NCI-H69 (cell line): Measurements from ENCODE around the gene MAN1A1.
A peak's percentile ranks its signal among the peaks of the same experiment; 100 is the strongest.

Experiments
- DNase-seq: peaks from one replicate; lab custom pipeline; 2025; lab: John Stamatoyannopoulos, UW

Gene MAN1A1

DNA sequence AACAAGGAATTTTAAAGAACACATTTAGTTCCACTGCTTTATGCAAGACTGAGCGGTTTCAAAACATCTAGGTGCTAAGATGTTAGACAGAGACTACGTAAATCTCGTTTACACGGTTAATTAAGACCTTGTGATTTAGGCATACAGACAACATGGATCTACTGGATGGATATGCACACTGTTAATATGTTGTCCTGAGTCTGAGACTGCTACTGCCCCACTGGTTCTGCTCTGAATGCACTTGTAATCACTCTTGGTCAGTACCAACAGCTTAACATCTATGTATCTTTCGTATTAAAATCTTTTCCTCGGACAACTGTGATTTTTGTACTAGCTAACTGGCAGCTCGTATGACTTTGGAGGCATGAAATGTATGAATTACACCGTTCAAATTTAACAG, 3.1 kb downstream of the MAN1A1 start:
- DNase-seq, result peak; percentile 35

GRCh38 chr6:119345114-119345513, 4.4 kb downstream of the MAN1A1 start:
- DNase-seq, result no peak

DNA sequence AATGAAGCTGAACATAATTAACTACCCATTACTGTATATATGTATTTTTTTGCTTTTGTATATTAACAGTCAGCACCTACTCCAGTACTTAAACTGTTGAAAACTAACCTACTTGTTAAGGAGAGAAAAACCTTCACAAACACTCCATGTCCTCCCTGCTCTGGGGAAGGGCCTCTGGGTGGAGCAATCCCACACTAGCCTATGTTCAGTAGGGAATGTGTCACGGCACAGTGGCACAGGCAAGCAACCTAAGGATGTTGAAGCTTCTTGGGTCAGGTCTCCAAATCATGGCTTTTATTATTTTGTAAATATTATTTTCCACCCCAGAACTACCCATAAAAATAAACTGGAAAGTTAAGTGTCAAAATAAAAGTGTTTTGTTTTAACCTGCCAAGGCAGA, 5.3 kb downstream of the MAN1A1 start:
- DNase-seq, result peak; percentile 32

DNA sequence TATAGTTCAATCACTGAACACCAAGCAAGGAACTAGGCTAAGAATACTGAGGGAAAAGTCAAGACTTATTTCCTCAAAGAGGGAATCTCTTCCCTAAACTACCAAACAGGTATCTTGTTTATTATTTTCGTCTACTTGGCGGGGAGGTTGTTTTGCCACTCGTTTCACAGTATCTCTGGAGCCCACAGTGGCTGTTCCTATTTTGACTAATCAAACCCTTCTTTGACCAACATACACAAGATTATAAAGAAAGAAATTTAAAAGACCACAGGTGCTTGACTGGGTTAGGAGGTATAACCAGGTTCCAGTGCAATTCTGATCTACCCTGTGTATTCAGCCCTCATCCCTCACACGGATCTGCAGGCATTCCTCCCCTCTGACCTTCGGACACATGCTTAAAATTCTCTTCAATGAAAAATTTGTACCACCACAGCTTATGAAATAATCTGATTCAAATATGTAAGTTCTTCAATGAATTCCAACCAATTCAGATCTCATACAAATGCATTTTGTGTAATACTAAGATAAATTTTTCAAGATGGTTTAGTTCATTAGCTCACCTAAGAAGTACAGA, 5.9 kb downstream of the MAN1A1 start:
- no peak for DNase-seq

GRCh38 chr6:119343167-119343566, 6.4 kb downstream of the MAN1A1 start:
- peak; percentile 11 for DNase-seq

DNA sequence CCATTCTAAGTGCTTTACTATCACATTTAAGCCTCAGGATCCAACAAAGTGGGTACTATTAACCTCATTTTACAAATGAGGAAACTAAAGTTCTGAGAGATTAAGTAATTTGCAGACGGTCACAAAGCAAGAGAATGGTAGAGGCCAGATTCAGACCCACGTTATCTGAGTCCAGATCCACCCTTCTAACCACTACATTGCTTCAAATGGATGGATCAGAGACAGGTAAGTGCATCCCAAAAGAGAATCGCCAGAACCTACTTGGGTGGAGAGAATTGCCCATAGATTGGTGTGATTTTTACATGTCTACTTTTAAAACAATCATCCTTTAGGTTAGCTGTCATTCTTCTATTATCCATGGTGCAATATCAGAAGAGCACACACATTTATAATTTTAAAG, 7.1 kb downstream of the MAN1A1 start:
- no peak for DNase-seq

DNA sequence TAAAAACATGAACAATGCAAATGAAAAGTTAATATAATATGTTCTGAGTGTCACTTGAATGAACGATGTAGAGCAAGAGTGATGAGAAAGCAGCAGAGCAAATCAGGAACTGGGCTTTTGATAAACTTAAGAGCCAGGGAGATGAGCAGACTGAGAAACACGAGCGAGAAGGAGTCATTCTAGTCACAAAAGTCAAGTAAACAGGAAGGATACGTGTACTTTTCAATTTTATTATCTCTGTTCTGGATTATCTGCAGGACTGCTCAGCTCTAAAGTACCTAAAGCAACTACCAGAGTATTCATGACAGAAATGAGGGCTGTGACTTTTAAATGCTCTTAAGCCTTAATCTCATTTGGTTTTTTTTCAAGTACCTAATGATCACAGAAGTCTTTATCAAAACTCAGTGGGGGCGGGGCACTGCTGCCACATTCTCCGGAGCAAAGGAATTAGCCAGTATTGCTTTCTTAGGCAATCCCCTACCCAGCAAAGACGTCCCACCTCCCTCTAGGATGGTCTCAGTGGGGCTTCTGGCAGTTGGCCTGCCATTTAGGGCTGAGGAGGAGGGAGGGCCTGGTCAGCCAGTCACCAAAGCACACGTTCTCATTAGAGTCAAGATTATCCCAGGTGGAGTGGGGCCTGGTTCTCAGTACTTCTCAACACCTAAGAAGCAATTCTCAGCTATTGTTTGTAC, 8.6 kb downstream of the MAN1A1 start:
- no peak for DNase-seq

GRCh38 chr6:119339941-119340456, 9.6 kb downstream of the MAN1A1 start:
- DNase-seq, result no peak

DNA sequence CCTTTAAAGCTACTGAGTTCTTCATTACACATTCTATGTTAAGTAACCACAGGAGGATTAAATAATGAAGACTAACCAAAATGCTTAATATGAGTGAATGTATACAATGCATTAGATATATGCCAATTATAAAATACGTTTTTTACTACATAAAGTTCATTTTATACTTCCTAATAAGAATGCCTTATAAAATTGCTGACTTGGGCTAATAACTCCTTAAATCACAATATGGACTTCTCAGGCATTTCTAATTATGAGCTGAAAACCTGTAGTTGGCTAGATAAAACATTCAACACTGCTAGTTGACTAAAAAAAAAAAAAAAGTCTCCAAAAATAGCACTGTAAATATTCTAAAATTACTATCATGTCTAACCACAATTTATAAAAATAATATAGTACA, 11.8 kb downstream of the MAN1A1 start:
- no peak for DNase-seq

GRCh38 chr6:119337252-119337651, 12.3 kb downstream of the MAN1A1 start:
- DNase-seq, result no peak

GRCh38 chr6:119334535-119335264, 14.9 kb downstream of the MAN1A1 start:
- DNase-seq, result peak; percentile 77

- peak; percentile 82 for DNase-seq
Observed at GRCh38 chr6:119333707-119334295, 15.8 kb downstream of the MAN1A1 start.

GRCh38 chr6:119333063-119333609, 16.4 kb downstream of the MAN1A1 start:
- DNase-seq, result peak; percentile 45

DNA sequence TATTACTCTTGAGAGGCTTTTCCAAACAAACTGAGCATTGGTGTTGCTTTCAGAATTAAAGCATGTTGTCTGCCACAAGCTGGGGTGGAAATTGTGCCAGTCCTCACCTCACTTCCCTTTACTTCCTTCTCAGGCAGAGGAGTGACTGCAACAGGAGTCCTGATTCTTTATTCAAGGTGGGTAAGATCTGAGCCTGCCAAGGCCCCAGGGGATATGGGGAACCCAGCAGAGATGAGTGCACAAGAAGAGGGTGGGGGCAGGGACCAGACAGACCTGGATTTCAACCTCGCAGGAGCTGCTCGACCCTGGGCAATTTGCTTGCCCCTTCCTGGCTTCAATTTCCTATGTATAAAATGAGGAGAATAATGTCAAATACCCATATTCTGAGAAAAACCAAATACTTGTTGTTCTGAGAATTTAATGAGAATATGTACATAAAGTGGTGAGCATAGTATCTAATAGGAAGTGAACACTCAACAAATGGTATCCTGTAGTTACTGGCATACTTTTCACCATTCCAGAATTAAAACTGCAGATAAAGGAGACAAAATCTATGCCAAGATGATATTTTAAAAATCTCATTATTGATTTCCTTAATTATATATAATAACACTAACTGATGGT, 17.8 kb downstream of the MAN1A1 start:
- DNase-seq, result peak; percentile 96

- DNase-seq, result no peak
Observed at GRCh38 chr6:119330520-119331113, 18.9 kb downstream of the MAN1A1 start.

- no peak for DNase-seq
Observed at GRCh38 chr6:119329794-119330180, 19.8 kb downstream of the MAN1A1 start.

GRCh38 chr6:119328892-119329793, 20.4 kb downstream of the MAN1A1 start:
- peak; percentile 86 for DNase-seq

DNA sequence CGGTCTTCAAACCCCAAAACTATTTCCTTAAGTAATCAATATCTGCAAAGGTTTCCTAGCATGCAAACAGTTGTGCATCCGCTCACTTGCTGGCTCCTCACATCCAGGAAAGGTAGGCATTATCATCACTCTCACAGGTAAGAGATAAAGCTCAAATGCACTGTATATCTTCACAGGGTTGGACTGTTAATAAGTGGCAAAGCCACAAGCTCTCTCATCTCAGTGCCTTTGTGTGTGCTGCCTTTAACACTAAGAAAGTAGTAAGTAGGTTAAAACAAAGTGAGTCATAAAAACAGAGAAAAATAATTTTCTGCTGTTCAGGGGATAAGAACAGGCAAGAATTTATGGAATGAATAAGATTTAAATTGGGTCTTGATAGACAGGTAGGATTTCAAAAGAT, 21.3 kb downstream of the MAN1A1 start:
- DNase-seq, result no peak

- DNase-seq, result no peak
Observed at GRCh38 chr6:119327810-119328209, 21.8 kb downstream of the MAN1A1 start.

GRCh38 chr6:119326291-119327005, 23.1 kb downstream of the MAN1A1 start:
- peak; percentile 42 for DNase-seq
